HL-60 (cell line): ENCODE measurements around the gene MFSD1.

Experiments
- DNase-seq, 2 experiments: peaks; one replicate each; pipeline ENCODE4 v3.0.0-alpha.2; 2010 to 2020; ENCODE audit warnings: low read depth in 1 of 2, low spot score in 1 of 2
- H3K27ac ChIP-seq: fragments of 250-450 bp; sonication (Bioruptor Pico); replicated peaks from 2 replicates; pipeline ENCODE4 v1.5.1; 2020; ENCODE audit warnings: mild to moderate bottlenecking, moderate library complexity
- H3K27me3 ChIP-seq: fragments of 250-450 bp; sonication (Bioruptor Pico); 2 replicates; pipeline ENCODE4 v1.5.1; 2021; ENCODE audit warnings: mild to moderate bottlenecking, moderate library complexity; ENCODE audit not compliant: insufficient read depth, poor library complexity, severe bottlenecking
- H3K4me3 ChIP-seq: replicated peaks from 2 replicates; pipeline ENCODE4 v1.5.1; 2011; ENCODE audit warnings: mild to moderate bottlenecking, control low read depth, low read length; ENCODE audit not compliant: insufficient read depth
- GABPA ChIP-seq: IDR thresholded peaks from 2 replicates; pipeline ENCODE4 v1.6.1; 2012; ENCODE audit warnings: low read depth
- POLR2AphosphoS5 ChIP-seq: IDR thresholded peaks from 2 replicates; pipeline ENCODE4 v1.6.1; 2012; ENCODE audit warnings: low read depth
- SPI1 ChIP-seq: IDR thresholded peaks from 2 replicates; pipeline ENCODE4 v1.6.1; 2012; ENCODE audit warnings: low read depth, mild to moderate bottlenecking, borderline replicate concordance
- TF ChIP-seq, protein P1 (sequence below): IDR thresholded peaks from 2 replicates; pipeline ENCODE4 v1.6.1; 2012; ENCODE audit warnings: low read depth; ENCODE audit not compliant: insufficient replicate concordance
- TF ChIP-seq, protein P2 (sequence below): IDR thresholded peaks from one replicate; pipeline ENCODE4 v1.5.1; 2011; ENCODE audit warnings: low read length, control low read depth, inconsistent platforms; ENCODE audit not compliant: insufficient read depth

The MFSD1 gene

DNA sequence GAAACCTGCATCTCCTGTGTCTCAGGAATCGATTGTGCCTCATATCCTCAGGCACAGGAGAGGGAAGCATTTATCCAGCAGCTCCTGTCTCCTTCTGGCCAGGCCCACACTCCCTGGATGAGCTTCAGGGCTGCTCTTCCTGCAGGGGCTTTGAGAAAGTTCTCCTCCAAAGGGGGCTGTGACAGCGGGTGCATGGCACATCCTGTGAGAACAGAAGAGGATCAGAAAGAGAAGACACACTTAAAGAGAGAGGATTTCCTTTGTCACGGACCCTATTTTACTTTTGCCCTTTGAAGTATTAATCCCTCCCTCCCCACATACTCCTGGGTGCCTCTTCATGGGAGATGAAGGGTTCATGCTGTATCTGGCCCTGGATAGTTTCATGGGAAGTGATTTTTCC, 46.0 kb downstream of the MFSD1 start:
- no peak overlapping the region for H3K4me3 ChIP-seq
- no peaks in the 10 kb centered on the region for H3K27me3 ChIP-seq
- TF ChIP-seq, protein P1, sequence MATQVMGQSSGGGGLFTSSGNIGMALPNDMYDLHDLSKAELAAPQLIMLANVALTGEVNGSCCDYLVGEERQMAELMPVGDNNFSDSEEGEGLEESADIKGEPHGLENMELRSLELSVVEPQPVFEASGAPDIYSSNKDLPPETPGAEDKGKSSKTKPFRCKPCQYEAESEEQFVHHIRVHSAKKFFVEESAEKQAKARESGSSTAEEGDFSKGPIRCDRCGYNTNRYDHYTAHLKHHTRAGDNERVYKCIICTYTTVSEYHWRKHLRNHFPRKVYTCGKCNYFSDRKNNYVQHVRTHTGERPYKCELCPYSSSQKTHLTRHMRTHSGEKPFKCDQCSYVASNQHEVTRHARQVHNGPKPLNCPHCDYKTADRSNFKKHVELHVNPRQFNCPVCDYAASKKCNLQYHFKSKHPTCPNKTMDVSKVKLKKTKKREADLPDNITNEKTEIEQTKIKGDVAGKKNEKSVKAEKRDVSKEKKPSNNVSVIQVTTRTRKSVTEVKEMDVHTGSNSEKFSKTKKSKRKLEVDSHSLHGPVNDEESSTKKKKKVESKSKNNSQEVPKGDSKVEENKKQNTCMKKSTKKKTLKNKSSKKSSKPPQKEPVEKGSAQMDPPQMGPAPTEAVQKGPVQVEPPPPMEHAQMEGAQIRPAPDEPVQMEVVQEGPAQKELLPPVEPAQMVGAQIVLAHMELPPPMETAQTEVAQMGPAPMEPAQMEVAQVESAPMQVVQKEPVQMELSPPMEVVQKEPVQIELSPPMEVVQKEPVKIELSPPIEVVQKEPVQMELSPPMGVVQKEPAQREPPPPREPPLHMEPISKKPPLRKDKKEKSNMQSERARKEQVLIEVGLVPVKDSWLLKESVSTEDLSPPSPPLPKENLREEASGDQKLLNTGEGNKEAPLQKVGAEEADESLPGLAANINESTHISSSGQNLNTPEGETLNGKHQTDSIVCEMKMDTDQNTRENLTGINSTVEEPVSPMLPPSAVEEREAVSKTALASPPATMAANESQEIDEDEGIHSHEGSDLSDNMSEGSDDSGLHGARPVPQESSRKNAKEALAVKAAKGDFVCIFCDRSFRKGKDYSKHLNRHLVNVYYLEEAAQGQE: no peak
- TF ChIP-seq, protein P2, sequence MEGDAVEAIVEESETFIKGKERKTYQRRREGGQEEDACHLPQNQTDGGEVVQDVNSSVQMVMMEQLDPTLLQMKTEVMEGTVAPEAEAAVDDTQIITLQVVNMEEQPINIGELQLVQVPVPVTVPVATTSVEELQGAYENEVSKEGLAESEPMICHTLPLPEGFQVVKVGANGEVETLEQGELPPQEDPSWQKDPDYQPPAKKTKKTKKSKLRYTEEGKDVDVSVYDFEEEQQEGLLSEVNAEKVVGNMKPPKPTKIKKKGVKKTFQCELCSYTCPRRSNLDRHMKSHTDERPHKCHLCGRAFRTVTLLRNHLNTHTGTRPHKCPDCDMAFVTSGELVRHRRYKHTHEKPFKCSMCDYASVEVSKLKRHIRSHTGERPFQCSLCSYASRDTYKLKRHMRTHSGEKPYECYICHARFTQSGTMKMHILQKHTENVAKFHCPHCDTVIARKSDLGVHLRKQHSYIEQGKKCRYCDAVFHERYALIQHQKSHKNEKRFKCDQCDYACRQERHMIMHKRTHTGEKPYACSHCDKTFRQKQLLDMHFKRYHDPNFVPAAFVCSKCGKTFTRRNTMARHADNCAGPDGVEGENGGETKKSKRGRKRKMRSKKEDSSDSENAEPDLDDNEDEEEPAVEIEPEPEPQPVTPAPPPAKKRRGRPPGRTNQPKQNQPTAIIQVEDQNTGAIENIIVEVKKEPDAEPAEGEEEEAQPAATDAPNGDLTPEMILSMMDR: no peak
- TF ChIP-seq POLR2AphosphoS5 (no peak), SPI1 (no peak), GABPA (no peak)
- H3K27ac ChIP-seq: no peak overlapping the region
- no peak for DNase-seq

DNA sequence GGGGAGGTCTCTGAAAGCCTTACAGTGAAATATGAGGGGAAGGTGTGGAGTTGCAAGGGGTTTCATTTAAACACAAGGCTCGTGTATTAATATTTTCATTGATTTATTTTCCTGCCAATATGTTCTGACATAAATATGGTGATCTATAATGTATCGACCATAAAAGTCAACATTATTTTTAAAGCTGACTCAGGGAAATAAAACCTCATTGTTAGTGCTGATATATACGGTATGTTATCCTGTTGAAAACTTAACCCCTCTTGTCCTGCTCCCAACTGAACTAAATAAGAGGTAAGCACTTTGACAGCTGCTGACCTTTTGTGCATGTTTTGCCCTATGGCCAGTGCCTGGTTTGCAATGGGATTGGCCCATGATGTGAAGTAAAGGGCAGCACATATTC, 47.9 kb downstream of the MFSD1 start:
- H3K27ac ChIP-seq: no peak overlapping the region
- TF ChIP-seq, protein P1: no peak
- TF ChIP-seq GABPA: no peak
- TF ChIP-seq SPI1: no peak
- TF ChIP-seq, protein P2: no peak
- TF ChIP-seq POLR2AphosphoS5: no peak
- no peaks in the 10 kb centered on the region for H3K27me3 ChIP-seq
- DNase-seq: no peak
- H3K4me3 ChIP-seq: no peak overlapping the region

DNA sequence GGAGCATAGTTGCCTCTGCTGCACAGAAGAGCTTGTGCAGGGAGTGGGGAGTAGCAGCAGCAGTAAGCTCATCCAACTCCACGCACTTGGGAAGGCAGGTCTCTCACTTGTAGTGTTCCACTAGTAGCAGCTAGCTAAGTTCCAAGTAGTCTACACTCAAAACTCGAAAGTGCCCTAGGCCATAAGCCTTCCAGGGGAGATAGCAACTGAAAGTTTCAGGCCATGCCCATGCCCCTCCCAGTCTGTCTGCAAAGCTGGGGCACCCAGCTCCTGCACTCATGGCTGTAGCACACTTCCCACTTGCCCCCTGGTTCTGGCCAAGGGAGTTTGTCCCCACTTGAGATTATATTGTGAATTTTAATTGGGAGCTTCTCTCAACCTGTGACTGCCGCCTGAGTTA, 57.5 kb downstream of the MFSD1 start:
- TF ChIP-seq SPI1: no peak
- TF ChIP-seq, protein P2: no peak
- no peak for TF ChIP-seq POLR2AphosphoS5
- TF ChIP-seq, protein P1: no peak
- no peak for TF ChIP-seq GABPA
- DNase-seq: no peak
- Histone ChIP-seq H3K27me3 (no peaks in the 10 kb centered on the region), H3K4me3 (no peak overlapping the region), H3K27ac (no peak overlapping the region)
